Endothelial cell of umbilical vein (primary cell): Measurements from ENCODE around the gene KCNAB2. TPM values are rescaled to one million over a fixed set of nuclear protein-coding genes. Genes with fewer than 3 reads are reported as not detected.

Source experiments
- BruUV-seq: library from RNA; stranded (reverse); fragments of 400-500 nt; replicated peaks from 2 replicates; lab custom pipeline; 2021; lab: Mats Ljungman, UMichigan
- CTCF ChIA-PET: fragments of 300-600, 350-600 bp; sonication (Branson Sonifier 250); formaldehyde crosslinking; loops from one replicate; lab custom pipeline; 2021; ENCODE audit warnings: antibody characterized with exemption, inconsistent platforms; lab: Charles Lee
- POLR2A ChIA-PET: fragments of 300-600, 350-600 bp; sonication (Branson Sonifier 250); formaldehyde crosslinking; loops from one replicate; lab custom pipeline; 2021; ENCODE audit warnings: antibody characterized with exemption, inconsistent platforms; lab: Charles Lee
- DNase-seq: peaks from one replicate; pipeline ENCODE4 v3.0.0-alpha.2; 2011; ENCODE audit warnings: low read depth, low spot score
- FAIRE-seq: peaks from 2 replicates; lab custom pipeline; 2011; peaks lifted over from hg19 to GRCh38; lab: Jason Lieb, UNC
- H2AFZ ChIP-seq: 2 replicates; pipeline ENCODE4 v1.6.0; 2012; ENCODE audit warnings: low read depth, low read length, control low read depth, inconsistent platforms
- H3K27ac ChIP-seq: 2 replicates; pipeline ENCODE4 v1.5.1; 2011; ENCODE audit warnings: low read depth, mild to moderate bottlenecking, control low read depth, low read length, moderate library complexity; ENCODE audit not compliant: insufficient read depth
- H3K27me3 ChIP-seq, 2 experiments: 2 replicates each; pipeline versions ENCODE4 v1.6.0 to v1.6.1; 2011; ENCODE audit warnings: low read length in 2 of 2, mixed read lengths in 1 of 2; ENCODE audit not compliant: control insufficient read depth in 2 of 2, insufficient read depth in 2 of 2
- H3K36me3 ChIP-seq, 2 experiments: 2 replicates in 1 of 2; 3 replicates in 1 of 2; pipeline ENCODE4 v1.5.1; 2011; ENCODE audit warnings: low read length in 2 of 2, mild to moderate bottlenecking in 1 of 2, moderate library complexity in 1 of 2; ENCODE audit not compliant: control insufficient read depth in 2 of 2, insufficient read depth in 2 of 2; ENCODE audit errors: extremely low read depth in 1 of 2
- H3K4me1 ChIP-seq: 3 replicates; pipeline ENCODE4 v1.5.1; 2011; ENCODE audit warnings: mild to moderate bottlenecking, low read length; ENCODE audit not compliant: control insufficient read depth, insufficient read depth; ENCODE audit errors: extremely low read depth
- H3K4me2 ChIP-seq: 2 replicates; pipeline ENCODE4 v1.6.1; 2011; ENCODE audit warnings: low read length, control low read depth, mixed read lengths; ENCODE audit not compliant: insufficient read depth
- H3K4me3 ChIP-seq, 3 experiments: fragments of 200-600 bp in 1 of 3; sonication (generic), shearing (Covaris generic) in 1 of 3; replicated peaks in 1 of 3; 2 replicates each; pipeline ENCODE4 v1.5.1; 2011 to 2016; ENCODE audit warnings: control low read depth in 3 of 3, low read length in 3 of 3, mild to moderate bottlenecking in 2 of 3, inconsistent platforms in 1 of 3, low read depth in 1 of 3, moderate library complexity in 1 of 3; ENCODE audit not compliant: insufficient read depth in 1 of 3
- H3K79me2 ChIP-seq: 2 replicates; pipeline ENCODE4 v1.6.0; 2012; ENCODE audit warnings: low read length, inconsistent platforms; ENCODE audit not compliant: control insufficient read depth, insufficient read depth
- H3K9ac ChIP-seq: replicated peaks from 2 replicates; pipeline ENCODE3; 2011; ENCODE audit warnings: low read length, control low read depth; ENCODE audit not compliant: insufficient read depth; ENCODE audit errors: extremely low read depth
- H3K9me1 ChIP-seq: replicated peaks from 3 replicates; pipeline ENCODE4 v1.6.0; 2011; ENCODE audit warnings: mild to moderate bottlenecking, low read length; ENCODE audit not compliant: control insufficient read depth, insufficient read depth; ENCODE audit errors: extremely low read depth
- H3K9me3 ChIP-seq: replicated peaks from 2 replicates; pipeline ENCODE4 v1.5.1; 2012; ENCODE audit warnings: low read length, inconsistent platforms; ENCODE audit not compliant: control insufficient read depth, insufficient read depth
- H4K20me1 ChIP-seq: replicated peaks from 2 replicates; pipeline ENCODE3; 2011; ENCODE audit warnings: mild to moderate bottlenecking, low read length; ENCODE audit not compliant: control insufficient read depth, insufficient read depth; ENCODE audit errors: extremely low read depth
- EZH2 ChIP-seq: IDR thresholded peaks from 2 replicates; pipeline ENCODE4 v1.6.1; 2012; ENCODE audit warnings: borderline replicate concordance, low read depth, mild to moderate bottlenecking, moderate library complexity, low read length, inconsistent platforms; ENCODE audit not compliant: severe bottlenecking
- FOS ChIP-seq: IDR thresholded peaks from 2 replicates; pipeline ENCODE4 v1.6.1; 2011; ENCODE audit warnings: mild to moderate bottlenecking, low read length, moderate library complexity, borderline replicate concordance; ENCODE audit not compliant: insufficient read depth
- GATA2 ChIP-seq: IDR thresholded peaks from 2 replicates; pipeline ENCODE4 v1.7.0; 2011; ENCODE audit warnings: low read depth, mild to moderate bottlenecking, moderate library complexity, mixed read lengths, low read length; ENCODE audit not compliant: insufficient read length, insufficient read depth
- JUN ChIP-seq: IDR thresholded peaks from 2 replicates; pipeline ENCODE4 v1.6.1; 2011; ENCODE audit warnings: borderline replicate concordance, low read depth; ENCODE audit not compliant: insufficient read length, insufficient read depth
- MAX ChIP-seq: IDR thresholded peaks from 2 replicates; pipeline ENCODE4 v1.6.1; 2011; ENCODE audit not compliant: insufficient read depth, insufficient read length
- MYC ChIP-seq: IDR thresholded peaks from one replicate; pipeline ENCODE4 v1.6.1; 2011; ENCODE audit warnings: mild to moderate bottlenecking, low read depth, low read length
- POLR2A ChIP-seq: IDR thresholded peaks from 2 replicates; pipeline ENCODE4 v1.6.1; 2012; ENCODE audit warnings: low read depth, mild to moderate bottlenecking, control low read depth, low read length
- POLR2AphosphoS5 ChIP-seq: IDR thresholded peaks from 2 replicates; pipeline ENCODE4 v1.6.1; 2012; ENCODE audit warnings: low read depth, mild to moderate bottlenecking, control low read depth, low read length, moderate library complexity; ENCODE audit not compliant: insufficient read depth
- dilution Hi-C: fragments of 300-500 bp; cut with MboI; formaldehyde crosslinking; loops from one replicate; pipeline ENCODE4 v1.15.0; 2019; ENCODE audit warnings: low sequenced_read_pairs; ENCODE audit not compliant: extremely low pct_ligation_motif_present
- intact Hi-C: fragments of 100-400 bp; cut with micrococcal nuclease; formaldehyde crosslinking; loops from one replicate; pipeline ENCODE4 v1.10.0; 2022
- polyA plus RNA-seq, 4 experiments: library from polyadenylated mRNA; depleted of rRNA in 3 of 4; stranded (reverse) in 3 of 4; unstranded in 1 of 4; fragments of >200 nt; gene quantifications; 2 replicates each; pipeline versions ENCODE4 v1.2.1 to v1.2.3, GENCODE V29; 2011 to 2012; ENCODE audit warnings: missing spikeins in 1 of 4
- total RNA-seq: library from RNA; stranded (reverse); gene quantifications from 2 replicates; pipeline ENCODE4 v1.2.3, GENCODE V29; 2021
- TF ChIP-seq, protein P1 (sequence below), 2 donors: IDR thresholded peaks; 1 replicate in 1 of 2; 2 replicates in 1 of 2; pipeline ENCODE4 v1.5.1; 2011; ENCODE audit warnings: low read length in 2 of 2, mild to moderate bottlenecking in 2 of 2, moderate library complexity in 2 of 2, control low read depth in 1 of 2, inconsistent platforms in 1 of 2, low read depth in 1 of 2; ENCODE audit not compliant: insufficient read depth in 1 of 2; ENCODE audit errors: extremely low read depth in 1 of 2

KCNAB2 gene
- total and polyA plus RNA-seq, 2 donors (not counting 3 experiments of a cell fraction or from before 2014, with no cell fraction given): 2.4 to 3.8 TPM

DNA sequence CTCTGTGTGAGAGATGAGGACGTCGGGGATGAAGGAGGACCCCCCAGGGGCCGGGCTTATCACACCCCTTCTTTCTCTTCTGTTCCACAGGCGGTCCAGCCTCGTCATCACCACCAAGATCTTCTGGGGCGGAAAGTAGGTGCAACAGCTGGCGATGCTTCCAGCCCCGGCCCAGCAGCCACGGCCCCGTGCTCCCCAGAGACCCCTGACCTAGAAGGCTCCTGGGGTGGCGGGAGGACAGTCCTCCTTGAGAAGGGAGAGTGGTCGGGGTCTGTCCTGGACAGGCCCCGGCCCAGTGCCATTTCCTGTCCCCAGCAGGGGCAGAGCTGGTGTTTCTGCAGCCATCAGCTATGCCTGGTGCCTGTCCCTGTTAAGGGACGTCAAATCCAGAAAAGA lies 41.7 kb downstream of the KCNAB2 start:
- Histone ChIP-seq H3K9me3 (no peaks in the 10 kb centered on the region), H3K4me2 (no peak overlapping the region), H3K27ac (no peak overlapping the region), H3K9me1 (no peaks in the 10 kb centered on the region), H3K4me3 (no peak overlapping the region), H3K79me2 (no peaks in the 10 kb centered on the region), H4K20me1 (no peaks in the 10 kb centered on the region), H3K9ac (no peak overlapping the region), H3K4me1 (no peaks in the 10 kb centered on the region), H3K36me3 (no peaks in the 10 kb centered on the region), H3K27me3 (no peaks in the 10 kb centered on the region), H2AFZ (no peak overlapping the region)
- ChIA-PET POLR2A (no interaction called here), CTCF (no interaction called here)
- no peak for FAIRE-seq
- TF ChIP-seq, protein P1, sequence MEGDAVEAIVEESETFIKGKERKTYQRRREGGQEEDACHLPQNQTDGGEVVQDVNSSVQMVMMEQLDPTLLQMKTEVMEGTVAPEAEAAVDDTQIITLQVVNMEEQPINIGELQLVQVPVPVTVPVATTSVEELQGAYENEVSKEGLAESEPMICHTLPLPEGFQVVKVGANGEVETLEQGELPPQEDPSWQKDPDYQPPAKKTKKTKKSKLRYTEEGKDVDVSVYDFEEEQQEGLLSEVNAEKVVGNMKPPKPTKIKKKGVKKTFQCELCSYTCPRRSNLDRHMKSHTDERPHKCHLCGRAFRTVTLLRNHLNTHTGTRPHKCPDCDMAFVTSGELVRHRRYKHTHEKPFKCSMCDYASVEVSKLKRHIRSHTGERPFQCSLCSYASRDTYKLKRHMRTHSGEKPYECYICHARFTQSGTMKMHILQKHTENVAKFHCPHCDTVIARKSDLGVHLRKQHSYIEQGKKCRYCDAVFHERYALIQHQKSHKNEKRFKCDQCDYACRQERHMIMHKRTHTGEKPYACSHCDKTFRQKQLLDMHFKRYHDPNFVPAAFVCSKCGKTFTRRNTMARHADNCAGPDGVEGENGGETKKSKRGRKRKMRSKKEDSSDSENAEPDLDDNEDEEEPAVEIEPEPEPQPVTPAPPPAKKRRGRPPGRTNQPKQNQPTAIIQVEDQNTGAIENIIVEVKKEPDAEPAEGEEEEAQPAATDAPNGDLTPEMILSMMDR (IDR thresholded peaks at IDR 0.05; ENCODE audit: extremely low read depth in 1 of 2, insufficient read depth in 1 of 2, low read depth in 1 of 2, low read length in 2 of 2): no peak
- TF ChIP-seq GATA2: no peak
- no peak for TF ChIP-seq MAX
- no peak for TF ChIP-seq FOS
- no peak for TF ChIP-seq EZH2
- TF ChIP-seq MYC: no peak
- no peak for TF ChIP-seq POLR2A
- TF ChIP-seq POLR2AphosphoS5: no peak
- TF ChIP-seq JUN: no peak
- no TSS peak for BruUV-seq
- intact Hi-C loops (no loop called here), dilution Hi-C loops (no loop called here)
- no peak for DNase-seq
